GM15510 (cell line): ENCODE measurements around the gene MMP7.

Source experiments
- POLR2A ChIP-seq: IDR thresholded peaks from 3 replicates; pipeline ENCODE4 v1.6.1; 2011; ENCODE audit warnings: borderline replicate concordance; ENCODE audit not compliant: insufficient read length; ENCODE audit errors: extremely low read depth

MMP7 gene

GRCh38 chr11:102552020-102552419 is 21.5 kb upstream of the MMP7 start:
- TF ChIP-seq POLR2A: no peak

GRCh38 chr11:102551169-102551781 is 20.7 kb upstream of the MMP7 start:
- TF ChIP-seq POLR2A: no peak

GRCh38 chr11:102546923-102547471 is 16.4 kb upstream of the MMP7 start:
- TF ChIP-seq POLR2A: no peak

- TF ChIP-seq POLR2A: no peak
These were observed 15.9 kb upstream of the MMP7 start for GRCh38 chr11:102546427-102546826.

GRCh38 chr11:102545701-102546100 is 15.2 kb upstream of the MMP7 start:
- TF ChIP-seq POLR2A: no peak

GRCh38 chr11:102544594-102544993 is 14.0 kb upstream of the MMP7 start:
- no peak for TF ChIP-seq POLR2A

GRCh38 chr11:102539567-102539966 is 9.0 kb upstream of the MMP7 start:
- no peak for TF ChIP-seq POLR2A

- no peak for TF ChIP-seq POLR2A
These were observed 8.4 kb upstream of the MMP7 start for GRCh38 chr11:102538932-102539331.

GRCh38 chr11:102534261-102534872 is 3.8 kb upstream of the MMP7 start:
- no peak for TF ChIP-seq POLR2A

GRCh38 chr11:102528618-102529017 is 1.9 kb downstream of the MMP7 start:
- no peak for TF ChIP-seq POLR2A

GRCh38 chr11:102527684-102528083 is 2.9 kb downstream of the MMP7 start:
- TF ChIP-seq POLR2A: no peak

GRCh38 chr11:102527041-102527440 is 3.5 kb downstream of the MMP7 start:
- no peak for TF ChIP-seq POLR2A

GRCh38 chr11:102523887-102524286 is 6.7 kb downstream of the MMP7 start:
- TF ChIP-seq POLR2A: no peak

GRCh38 chr11:102523189-102523570 is 7.4 kb downstream of the MMP7 start:
- no peak for TF ChIP-seq POLR2A

- no peak for TF ChIP-seq POLR2A
These were observed 8.0 kb downstream of the MMP7 start for GRCh38 chr11:102522312-102523188.
